Measurements from ENCODE around the gene HPCAL1. TPM values are rescaled to one million over a fixed set of nuclear protein-coding genes. Genes with fewer than 3 reads are reported as not detected.

The HPCAL1 gene
- total and polyA plus RNA-seq, 2 of the 8 experiments (the other 6 are each of a cell fraction or from before 2014, with no cell fraction given) = 5.8 to 8.6 TPM

DNA sequence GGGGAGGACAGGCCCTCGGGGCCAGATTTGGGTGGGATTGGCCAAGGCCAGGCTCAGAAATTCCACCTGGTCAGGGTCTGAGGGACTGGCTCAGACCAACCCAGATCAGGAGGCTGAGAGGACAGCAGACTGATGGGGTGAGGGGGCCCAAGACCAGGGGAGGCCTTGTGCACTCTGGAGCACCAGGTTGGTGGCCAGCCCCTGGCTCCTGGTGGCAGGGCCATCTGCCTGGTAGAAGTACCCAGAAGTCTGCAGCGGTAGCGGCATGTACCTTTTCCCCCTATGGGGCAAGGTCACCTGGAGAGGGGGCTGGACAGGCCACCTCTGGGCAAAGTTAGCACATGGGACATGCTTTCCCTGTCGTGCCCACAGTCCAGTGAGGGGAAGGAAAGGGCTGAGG, 166.6 kb downstream of the HPCAL1 start:
- H2BK12ac ChIP-seq (ENCODE audit: low read depth, low read length) = no peak overlapping the region
- no peak overlapping the region for H3K14ac ChIP-seq (ENCODE audit: insufficient read length)
- H3K4me1 ChIP-seq (replicated peaks in 1 of 4; ENCODE audit: control insufficient read depth in 3 of 4, insufficient read depth in 4 of 4, low read length in 3 of 4) = no peaks in the 10 kb centered on the region
- 90% methylated on average over 4 of the region's 4 CpGs; no CpG with 5 or more reads in 1 of the 2 experiments for WGBS, 2 experiments (ENCODE audit: extremely low coverage in 1 of 2, insufficient coverage in 1 of 2, insufficient read length in 1 of 2, insufficient replicate concordance in 2 of 2, low coverage in 1 of 2, low lambda C conversion rate in 2 of 2, missing lambda C conversion rate in 1 of 2)
- no peak overlapping the region for H2BK5ac ChIP-seq (ENCODE audit: low read depth, low read length)
- no peak overlapping the region for H4K5ac ChIP-seq (ENCODE audit: insufficient read length, low read depth, low read length)
- no peak overlapping the region for H2BK15ac ChIP-seq (ENCODE audit: low read length)
- DNase-seq (ENCODE audit: low read depth in 1 of 2, low spot score in 2 of 2) (no peak), FAIRE-seq (no peak)
- no peaks in the 10 kb centered on the region for H3K79me1 ChIP-seq (ENCODE audit: low read depth, low read length)
- no peak overlapping the region for H4K8ac ChIP-seq (ENCODE audit: extremely low read depth, insufficient read depth, low read length)
- no peak overlapping the region for H2BK20ac ChIP-seq (ENCODE audit: low read length)
- no peaks in the 10 kb centered on the region for H3K23me2 ChIP-seq (ENCODE audit: low read depth, low read length)
- H3K23ac ChIP-seq (ENCODE audit: insufficient read length) = no peak overlapping the region
- H3K4ac ChIP-seq (replicated peaks; ENCODE audit: insufficient read length, low read depth, low read length) = no peak overlapping the region
- no peak overlapping the region for H3K56ac ChIP-seq (replicated peaks; ENCODE audit: insufficient read length, low read depth, low read length)
- H3K9me3 ChIP-seq (ENCODE audit: insufficient read depth in 2 of 2, low read depth in 1 of 2, low read length in 1 of 2) = no peaks in the 10 kb centered on the region
- no peaks in the 10 kb centered on the region for H3K36me3 ChIP-seq (ENCODE audit: control insufficient read depth in 2 of 4, insufficient read depth in 4 of 4, low read length in 3 of 4)
- no peak overlapping the region for H3K9ac ChIP-seq (replicated peaks in 1 of 4; ENCODE audit: extremely low read depth in 1 of 4, low read depth in 3 of 4, low read length in 3 of 4)
- H4K91ac ChIP-seq (replicated peaks; ENCODE audit: insufficient read length, low read length) = no peak overlapping the region
- no peak overlapping the region for H2AFZ ChIP-seq (ENCODE audit: low read length)
- H2BK120ac ChIP-seq (replicated peaks; ENCODE audit: low read depth, low read length) = no peak overlapping the region
- 0 out of 7 replicates have a peak, but pooled peaks cover 0 to 2% (median 0%) of the 10 kb centered on the region in 4 experiments for H3K27me3 ChIP-seq (replicated peaks in 1 of 4; ENCODE audit: control insufficient read depth in 3 of 4, extremely low read depth in 1 of 4, insufficient read depth in 3 of 4, low read length in 3 of 4)
- H2AK5ac ChIP-seq (ENCODE audit: low read depth, low read length) = no peak overlapping the region
- no peaks in the 10 kb centered on the region for H4K20me1 ChIP-seq (replicated peaks in 1 of 2; ENCODE audit: control insufficient read depth in 1 of 2, insufficient read depth in 2 of 2, low read length in 2 of 2)
- POLR2A ChIA-PET (ENCODE audit: partially characterized antibody) = interaction anchor here (2.0 kb wide), 1 partner anchor 21 kb away, joined by 4 read pairs; the partner anchor contains the start of gene ODC1
- no peak overlapping the region for H3K18ac ChIP-seq (ENCODE audit: extremely low read depth, low read length)
- no peak overlapping the region for H3K27ac ChIP-seq (ENCODE audit: low read depth, low read length)
- no peaks in the 10 kb centered on the region for H3K79me2 ChIP-seq (ENCODE audit: control insufficient read depth in 1 of 2, insufficient read depth in 2 of 2, low read length in 2 of 2)
- no peak overlapping the region for H3K4me2 ChIP-seq (ENCODE audit: insufficient read depth in 1 of 2, low read depth in 2 of 2, low read length in 2 of 2)
- H3K4me3 ChIP-seq (ENCODE audit: extremely low read depth in 1 of 4, insufficient read depth in 2 of 4, low read depth in 3 of 4, low read length in 4 of 4) = no peak overlapping the region
- CTCF ChIA-PET (ENCODE audit: partially characterized antibody) = interaction anchor here (1.1 kb wide), 1 partner anchor 327 kb away, joined by 3 read pairs; no protein-coding TSS in a partner anchor
- TF ChIP-seq ASH2L (IDR thresholded peaks at IDR 0.05; ENCODE audit: low read length) (no peak), BACH1 (IDR thresholded peaks at IDR 0.05; ENCODE audit: low read length) (no peak), EGR1 (IDR thresholded peaks at IDR 0.05; ENCODE audit: borderline replicate concordance, low read depth, low read length) (no peak), CHD2 (IDR thresholded peaks at IDR 0.05; ENCODE audit: low read length) (no peak), CREB1 (IDR thresholded peaks at IDR 0.05) (no peak), RXRA (IDR thresholded peaks at IDR 0.05; ENCODE audit: insufficient read depth, low read depth, low read length) (no peak), TEAD4 (IDR thresholded peaks at IDR 0.05; ENCODE audit: low read depth, low read length) (no peak), JUN (IDR thresholded peaks at IDR 0.05; ENCODE audit: low read depth, low read length) (no peak), BCL11A (IDR thresholded peaks at IDR 0.05; ENCODE audit: low read depth in 2 of 2, low read length in 2 of 2) (no peak), HDAC6 (IDR thresholded peaks at IDR 0.05; ENCODE audit: low read depth, low read length) (no peak), SUZ12 (IDR thresholded peaks at IDR 0.05; ENCODE audit: low read length) (no peak), TAF7 (optimal IDR thresholded peaks at IDR 0.05; ENCODE audit: borderline replicate concordance, low read depth, low read length) (no peak), KDM4A (IDR thresholded peaks at IDR 0.05; ENCODE audit: low read depth, low read length, severe bottlenecking) (no peak), EZH2 (IDR thresholded peaks at IDR 0.05; ENCODE audit: low read depth, low read length, severe bottlenecking) (no peak), SP4 (IDR thresholded peaks at IDR 0.05; ENCODE audit: low read length) (no peak), CTBP2 (IDR thresholded peaks at IDR 0.05; ENCODE audit: borderline replicate concordance, insufficient read depth, insufficient read length, low read length) (no peak)
